Gastrocnemius medialis (tissue), 4 donors: ENCODE measurements around the gene FCRL2.

Source experiments
- CTCF ChIP-seq, 5 experiments: fragments of 450-650 bp in 3 of 5; fragments of 200-600 bp in 2 of 5; sonication (generic) in 2 of 5; IDR thresholded peaks in 4 of 5; conservative IDR thresholded peaks in 1 of 5; 1 replicate in 4 of 5; 2 replicates in 1 of 5; pipeline ENCODE4 v1.5.1; 2016 to 2019; ENCODE audit warnings: antibody characterized with exemption in 5 of 5, mild to moderate bottlenecking in 3 of 5, moderate library complexity in 3 of 5
- POLR2A ChIP-seq, 2 donors: fragments of 450-650 bp; IDR thresholded peaks; one replicate each; pipeline ENCODE4 v1.6.1; 2017; ENCODE audit warnings: antibody characterized with exemption in 2 of 2, mild to moderate bottlenecking in 2 of 2, moderate library complexity in 2 of 2

- TF ChIP-seq CTCF (IDR thresholded peaks at IDR 0.05 in 4 of 5, conservative IDR thresholded peaks at IDR 0.05 in 1 of 5): no peak
- no peak for TF ChIP-seq POLR2A (IDR thresholded peaks at IDR 0.05)
Measured at GRCh38 chr1:157758018-157758417, 18.9 kb downstream of the FCRL2 start.
